Measurements from ENCODE around the gene MAP1B. TPM values are rescaled to one million over a fixed set of nuclear protein-coding genes. Genes with fewer than 3 reads are reported as not detected.

The MAP1B gene
- total RNA-seq, 4 donors from 2014 or later = 38.9 to 57.5 (median 44.4) TPM

GRCh38 chr5:72205431-72206009 is 98.2 kb downstream of the MAP1B start:
- Histone ChIP-seq H3K36me3 (no peaks in the 10 kb centered on the region), H3K9me3 (no peaks in the 10 kb centered on the region), H3K27ac (no peak overlapping the region), H3K27me3 (no peaks in the 10 kb centered on the region), H3K4me3 (no peak overlapping the region), H3K4me1 (peaks cover 0 to 2% (median under 1%) of the 10 kb centered on the region in 4 donors)
- intact Hi-C loops (cut with DNase I; ENCODE audit: low total_unique reads) = no loop called here
- TF ChIP-seq, protein P1, sequence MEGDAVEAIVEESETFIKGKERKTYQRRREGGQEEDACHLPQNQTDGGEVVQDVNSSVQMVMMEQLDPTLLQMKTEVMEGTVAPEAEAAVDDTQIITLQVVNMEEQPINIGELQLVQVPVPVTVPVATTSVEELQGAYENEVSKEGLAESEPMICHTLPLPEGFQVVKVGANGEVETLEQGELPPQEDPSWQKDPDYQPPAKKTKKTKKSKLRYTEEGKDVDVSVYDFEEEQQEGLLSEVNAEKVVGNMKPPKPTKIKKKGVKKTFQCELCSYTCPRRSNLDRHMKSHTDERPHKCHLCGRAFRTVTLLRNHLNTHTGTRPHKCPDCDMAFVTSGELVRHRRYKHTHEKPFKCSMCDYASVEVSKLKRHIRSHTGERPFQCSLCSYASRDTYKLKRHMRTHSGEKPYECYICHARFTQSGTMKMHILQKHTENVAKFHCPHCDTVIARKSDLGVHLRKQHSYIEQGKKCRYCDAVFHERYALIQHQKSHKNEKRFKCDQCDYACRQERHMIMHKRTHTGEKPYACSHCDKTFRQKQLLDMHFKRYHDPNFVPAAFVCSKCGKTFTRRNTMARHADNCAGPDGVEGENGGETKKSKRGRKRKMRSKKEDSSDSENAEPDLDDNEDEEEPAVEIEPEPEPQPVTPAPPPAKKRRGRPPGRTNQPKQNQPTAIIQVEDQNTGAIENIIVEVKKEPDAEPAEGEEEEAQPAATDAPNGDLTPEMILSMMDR (IDR thresholded peaks at IDR 0.05) = no peak
- no peak for TF ChIP-seq POLR2AphosphoS5 (IDR thresholded peaks at IDR 0.05)
- TF ChIP-seq EP300 (IDR thresholded peaks at IDR 0.05; ENCODE audit: low read depth) = no peak
- TF ChIP-seq POLR2A (IDR thresholded peaks at IDR 0.05) = no peak
- DNase-seq = no peak
- in situ Hi-C loops (cut with MboI; ENCODE audit: low pct_ligation_motif_present in 1 of 4, low pct_unique_long_range_greater_than_20kb in 1 of 4, low sequenced_read_pairs in 3 of 4) = no loop called here
- 96 to 98% methylated on average over 3 of the region's 3 CpGs for WGBS, 2 donors (ENCODE audit: low coverage in 1 of 2)

DNA sequence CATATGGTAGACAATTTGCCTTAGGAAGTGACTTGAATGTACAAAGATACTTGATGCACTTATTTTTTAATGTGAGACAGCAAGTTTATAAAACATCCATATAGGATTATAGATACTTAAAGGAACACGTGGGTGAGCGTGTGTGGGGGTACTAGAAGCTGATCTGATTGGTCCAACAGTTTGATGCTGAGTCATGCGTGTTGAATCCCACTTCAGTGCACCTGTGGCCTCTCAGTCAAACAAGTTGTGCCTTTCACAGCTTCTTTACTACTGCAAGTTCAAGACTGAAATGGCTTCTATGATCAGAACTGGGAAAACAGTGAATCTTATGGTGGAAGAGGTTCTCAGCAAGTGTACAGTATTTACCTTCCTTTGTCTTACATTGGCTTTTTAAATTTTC is 98.9 kb downstream of the MAP1B start:
- in situ Hi-C loops (cut with MboI; ENCODE audit: low pct_ligation_motif_present in 1 of 4, low pct_unique_long_range_greater_than_20kb in 1 of 4, low sequenced_read_pairs in 3 of 4) = no loop called here
- intact Hi-C loops (cut with DNase I; ENCODE audit: low total_unique reads) = no loop called here
- no peak for TF ChIP-seq POLR2AphosphoS5 (IDR thresholded peaks at IDR 0.05)
- TF ChIP-seq, protein P1 (IDR thresholded peaks at IDR 0.05) = no peak
- TF ChIP-seq POLR2A (IDR thresholded peaks at IDR 0.05) = no peak
- no peak for TF ChIP-seq EP300 (IDR thresholded peaks at IDR 0.05; ENCODE audit: low read depth)
- WGBS, 2 donors (ENCODE audit: low coverage in 1 of 2) = 85 to 97% methylated on average over 3 of the region's 3 CpGs
- Histone ChIP-seq H3K9me3 (no peaks in the 10 kb centered on the region), H3K4me3 (no peak overlapping the region), H3K4me1 (peaks cover 0 to 7% (median 5%) of the 10 kb centered on the region in 4 donors), H3K36me3 (no peaks in the 10 kb centered on the region), H3K27me3 (no peaks in the 10 kb centered on the region), H3K27ac (no peak overlapping the region)
- no peak for DNase-seq

GRCh38 chr5:72206994-72207393 is 99.7 kb downstream of the MAP1B start:
- no peak overlapping the region for H3K27ac ChIP-seq
- H3K4me3 ChIP-seq = no peak overlapping the region
- TF ChIP-seq, protein P1 (IDR thresholded peaks at IDR 0.05) = no peak
- no peak for TF ChIP-seq POLR2A (IDR thresholded peaks at IDR 0.05)
- no peak for TF ChIP-seq EP300 (IDR thresholded peaks at IDR 0.05; ENCODE audit: low read depth)
- TF ChIP-seq POLR2AphosphoS5 (IDR thresholded peaks at IDR 0.05) = no peak
- WGBS, 2 donors (ENCODE audit: low coverage in 1 of 2) = 94 to 97% methylated on average over 3 of the region's 3 CpGs
- no peaks in the 10 kb centered on the region for H3K27me3 ChIP-seq
- in situ Hi-C loops (cut with MboI; ENCODE audit: low pct_ligation_motif_present in 1 of 4, low pct_unique_long_range_greater_than_20kb in 1 of 4, low sequenced_read_pairs in 3 of 4) (no loop called here), intact Hi-C loops (cut with DNase I; ENCODE audit: low total_unique reads) (no loop called here)
- H3K4me1 ChIP-seq = peaks cover 0 to 11% (median 7%) of the 10 kb centered on the region in 4 donors
- DNase-seq = no peak
- H3K36me3 ChIP-seq = no peaks in the 10 kb centered on the region
- H3K9me3 ChIP-seq = no peaks in the 10 kb centered on the region

- in situ Hi-C loops (cut with MboI; ENCODE audit: low pct_ligation_motif_present in 1 of 4, low pct_unique_long_range_greater_than_20kb in 1 of 4, low sequenced_read_pairs in 3 of 4) = no loop called here
- no peaks in the 10 kb centered on the region for H3K36me3 ChIP-seq
- no peak overlapping the region for H3K27ac ChIP-seq
- peaks cover 0 to 11% (median 7%) of the 10 kb centered on the region in 4 donors for H3K4me1 ChIP-seq
- intact Hi-C loops (cut with DNase I; ENCODE audit: low total_unique reads) = no loop called here
- 89 to 93% methylated on average over 3 of the region's 3 CpGs for WGBS, 2 donors (ENCODE audit: low coverage in 1 of 2)
- H3K27me3 ChIP-seq = no peaks in the 10 kb centered on the region
- TF ChIP-seq, protein P1 (IDR thresholded peaks at IDR 0.05) = no peak
- TF ChIP-seq POLR2A (IDR thresholded peaks at IDR 0.05) (no peak), POLR2AphosphoS5 (IDR thresholded peaks at IDR 0.05) (no peak), EP300 (IDR thresholded peaks at IDR 0.05; ENCODE audit: low read depth) (no peak)
- no peaks in the 10 kb centered on the region for H3K9me3 ChIP-seq
- H3K4me3 ChIP-seq = no peak overlapping the region
- DNase-seq = no peak
Observed at GRCh38 chr5:72208324-72208926, 101.2 kb downstream of the MAP1B start.

Data from transverse colon (tissue), 4 donors.